Immature natural killer cell (primary cell): ENCODE results near the gene TEX53. TPM values are rescaled to one million over a fixed set of nuclear protein-coding genes. Genes with fewer than 3 reads are reported as not detected.

Experiments
- DNase-seq, 3 donors: peaks; one replicate each; pipeline ENCODE4 v3.0.0; 2022; ENCODE audit warnings: mixed read lengths in 1 of 3
- H3K27ac Mint-ChIP-seq, 6 donors: one replicate each; pipeline ENCODE4 v1.8.0; 2020; ENCODE audit warnings: mixed read lengths in 6 of 6, mild to moderate bottlenecking in 5 of 6, inconsistent platforms in 4 of 6, moderate library complexity in 3 of 6
- H3K27me3 Mint-ChIP-seq, 3 donors: one replicate each; pipeline ENCODE4 v1.8.0; 2020 to 2021; ENCODE audit warnings: low read depth in 3 of 3, mild to moderate bottlenecking in 3 of 3, mixed read lengths in 3 of 3, moderate library complexity in 3 of 3, inconsistent platforms in 1 of 3
- H3K36me3 Mint-ChIP-seq, 3 donors: one replicate each; pipeline ENCODE4 v1.8.0; 2020; ENCODE audit warnings: mixed read lengths in 3 of 3, inconsistent platforms in 2 of 3, mild to moderate bottlenecking in 2 of 3
- H3K4me1 Mint-ChIP-seq, 2 donors: one replicate each; pipeline ENCODE4 v1.8.0; 2020; ENCODE audit warnings: inconsistent platforms in 2 of 2, mild to moderate bottlenecking in 2 of 2, mixed read lengths in 2 of 2, moderate library complexity in 1 of 2
- H3K4me3 Mint-ChIP-seq, 5 donors: one replicate each; pipeline ENCODE4 v1.8.0; 2020; ENCODE audit warnings: mild to moderate bottlenecking in 5 of 5, mixed read lengths in 5 of 5, inconsistent platforms in 3 of 5, moderate library complexity in 3 of 5
- H3K9me3 Mint-ChIP-seq, 6 donors: one replicate each; pipeline ENCODE4 v1.8.0; 2020; ENCODE audit warnings: mild to moderate bottlenecking in 6 of 6, mixed read lengths in 6 of 6, inconsistent platforms in 4 of 6, moderate library complexity in 3 of 6
- polyA plus RNA-seq, 3 donors: library from polyadenylated mRNA; unstranded; fragments of 300-500 nt; fragmentation: Illumina TruSeq; gene quantifications; one replicate each; pipeline ENCODE4 v1.2.3, GENCODE V29; 2021

Gene TEX53
- polyA plus RNA-seq, 3 donors from 2014 or later: not detected

GRCh38 chr9:114674076-114674797 is 16.6 kb upstream of the TEX53 start:
- H3K36me3 Mint-ChIP-seq: peaks cover 0 to 3% (median 0%) of the 10 kb centered on the region in 3 donors
- no peak for DNase-seq
- peaks cover 1 to 11% (median 10%) of the 10 kb centered on the region in 3 donors for H3K27me3 Mint-ChIP-seq
- H3K27ac Mint-ChIP-seq: no peak overlapping the region
- no peaks in the 10 kb centered on the region for H3K9me3 Mint-ChIP-seq
- H3K4me3 Mint-ChIP-seq: no peak overlapping the region
- H3K4me1 Mint-ChIP-seq: no peaks in the 10 kb centered on the region

DNA sequence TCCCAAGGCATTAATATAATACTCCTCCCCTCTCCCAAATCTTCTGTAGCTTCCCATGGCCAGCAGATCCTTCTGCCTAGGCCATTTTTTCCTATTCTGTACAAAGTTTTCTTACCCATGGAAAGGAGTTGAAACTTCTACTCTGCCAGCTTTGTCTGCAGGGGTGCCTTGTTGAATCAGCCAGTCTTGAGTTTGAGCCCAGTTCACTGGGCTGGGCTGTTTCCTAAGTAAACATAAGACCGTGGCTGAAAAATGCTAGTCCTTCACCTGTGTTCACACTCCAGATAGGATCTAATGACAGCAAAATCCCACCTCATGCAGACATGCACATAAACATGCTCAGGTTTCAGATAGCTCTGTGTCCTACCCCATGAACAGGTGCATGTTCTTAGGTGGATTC is 14.0 kb upstream of the TEX53 start:
- Mint-ChIP-seq H3K27ac (no peak overlapping the region), H3K36me3 (peaks cover 0 to 3% (median 0%) of the 10 kb centered on the region in 3 donors), H3K27me3 (peaks cover 3 to 11% (median 3%) of the 10 kb centered on the region in 3 donors), H3K9me3 (no peaks in the 10 kb centered on the region), H3K4me3 (no peak overlapping the region), H3K4me1 (no peaks in the 10 kb centered on the region)
- DNase-seq: no peak

DNA sequence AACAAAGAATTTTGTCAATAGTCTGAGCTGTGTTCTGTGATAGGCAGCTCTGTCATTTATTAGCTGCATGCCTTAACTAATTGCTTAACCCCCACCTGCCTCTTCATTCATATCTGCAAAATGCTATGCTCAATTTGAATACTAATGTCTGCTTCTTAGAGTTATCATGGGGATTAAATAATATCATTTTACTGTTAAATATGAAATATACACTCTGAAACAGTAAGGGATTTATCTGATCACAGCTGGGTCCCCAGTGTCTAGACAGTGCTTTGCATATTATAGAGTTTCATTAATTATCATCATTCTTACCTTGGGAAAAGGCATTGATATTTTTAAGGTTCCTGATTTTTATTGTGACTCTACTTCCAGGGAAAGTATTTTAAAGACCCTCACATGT is 12.4 kb upstream of the TEX53 start:
- no peaks in the 10 kb centered on the region for H3K36me3 Mint-ChIP-seq
- no peak for DNase-seq
- H3K4me1 Mint-ChIP-seq: no peaks in the 10 kb centered on the region
- H3K27me3 Mint-ChIP-seq: peaks cover 2 to 6% (median 2%) of the 10 kb centered on the region in 3 donors
- H3K4me3 Mint-ChIP-seq: no peak overlapping the region
- no peak overlapping the region for H3K27ac Mint-ChIP-seq
- no peaks in the 10 kb centered on the region for H3K9me3 Mint-ChIP-seq

- H3K27me3 Mint-ChIP-seq: peaks cover 2 to 3% (median 2%) of the 10 kb centered on the region in 3 donors
- no peaks in the 10 kb centered on the region for H3K4me1 Mint-ChIP-seq
Measured at GRCh38 chr9:114668146-114668545, 10.5 kb upstream of the TEX53 start.

GRCh38 chr9:114666851-114667250 is 9.2 kb upstream of the TEX53 start:
- H3K27me3 Mint-ChIP-seq: peaks cover 4 to 7% (median 4%) of the 10 kb centered on the region in 3 donors
- no peak for DNase-seq
- H3K27ac Mint-ChIP-seq: no peak overlapping the region
- no peaks in the 10 kb centered on the region for H3K36me3 Mint-ChIP-seq
- H3K9me3 Mint-ChIP-seq: no peaks in the 10 kb centered on the region
- H3K4me3 Mint-ChIP-seq: no peak overlapping the region
- no peaks in the 10 kb centered on the region for H3K4me1 Mint-ChIP-seq

More at GRCh38 chr9:114668146-114668545, 10.5 kb upstream of the TEX53 start:
- DNase-seq: no peak
- H3K27ac Mint-ChIP-seq: no peak overlapping the region
- no peaks in the 10 kb centered on the region for H3K36me3 Mint-ChIP-seq
- no peak overlapping the region for H3K4me3 Mint-ChIP-seq
- no peaks in the 10 kb centered on the region for H3K9me3 Mint-ChIP-seq

- Mint-ChIP-seq H3K27ac (no peak overlapping the region), H3K9me3 (no peaks in the 10 kb centered on the region), H3K36me3 (no peaks in the 10 kb centered on the region), H3K27me3 (peaks cover 4 to 7% (median 4%) of the 10 kb centered on the region in 3 donors), H3K4me1 (no peaks in the 10 kb centered on the region), H3K4me3 (no peak overlapping the region)
- no peak for DNase-seq
Measured at GRCh38 chr9:114666401-114666800, 8.8 kb upstream of the TEX53 start.

- no peak for DNase-seq
- Mint-ChIP-seq H3K27ac (no peak overlapping the region), H3K27me3 (peaks cover 2 to 4% (median 4%) of the 10 kb centered on the region in 3 donors), H3K4me1 (no peaks in the 10 kb centered on the region), H3K4me3 (no peak overlapping the region), H3K9me3 (no peaks in the 10 kb centered on the region), H3K36me3 (no peaks in the 10 kb centered on the region)
Measured at GRCh38 chr9:114664181-114664580, 6.6 kb upstream of the TEX53 start.

- H3K9me3 Mint-ChIP-seq: no peaks in the 10 kb centered on the region
- DNase-seq: peak; percentile 31 to 46 (median 40)
- no peaks in the 10 kb centered on the region for H3K4me1 Mint-ChIP-seq
- no peak overlapping the region for H3K27ac Mint-ChIP-seq
- H3K4me3 Mint-ChIP-seq: no peak overlapping the region
- H3K27me3 Mint-ChIP-seq: peaks cover 2 to 4% (median 4%) of the 10 kb centered on the region in 3 donors
- no peaks in the 10 kb centered on the region for H3K36me3 Mint-ChIP-seq
Measured at GRCh38 chr9:114662081-114662989, 4.7 kb upstream of the TEX53 start.

- no peaks in the 10 kb centered on the region for H3K36me3 Mint-ChIP-seq
- no peak overlapping the region for H3K27ac Mint-ChIP-seq
- no peak overlapping the region for H3K4me3 Mint-ChIP-seq
- peaks cover 0 to 5% (median 4%) of the 10 kb centered on the region in 3 donors for H3K27me3 Mint-ChIP-seq
- DNase-seq: no peak
- H3K9me3 Mint-ChIP-seq: no peaks in the 10 kb centered on the region
- H3K4me1 Mint-ChIP-seq: peaks cover 0 to 7% of the 10 kb centered on the region in 2 donors
Measured at GRCh38 chr9:114656301-114656700, 1.3 kb downstream of the TEX53 start.

DNA sequence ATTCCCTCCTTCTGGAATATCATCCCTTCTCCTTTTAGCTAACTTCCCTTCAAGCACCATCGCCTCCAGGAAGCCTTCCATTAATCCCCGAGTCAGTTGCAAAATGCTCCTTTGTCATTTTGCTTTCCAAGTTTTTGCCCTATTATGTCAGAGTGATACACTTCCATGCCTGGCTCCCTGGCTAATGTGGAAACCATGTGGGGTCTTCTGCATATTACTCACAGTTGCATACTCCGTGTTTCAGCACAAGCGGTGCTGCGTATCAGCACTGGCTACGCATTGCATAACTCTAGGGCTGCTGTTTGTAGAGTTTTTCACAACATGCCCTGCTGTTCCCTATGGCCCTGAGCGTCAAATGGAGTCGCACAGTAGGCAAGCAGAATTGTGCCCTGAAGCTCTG is 1.9 kb downstream of the TEX53 start:
- DNase-seq: no peak
- Mint-ChIP-seq H3K36me3 (peaks cover 0 to under 1% (median 0%) of the 10 kb centered on the region in 3 donors), H3K9me3 (no peaks in the 10 kb centered on the region), H3K27me3 (peaks cover 0 to 5% (median 4%) of the 10 kb centered on the region in 3 donors), H3K27ac (no peak overlapping the region), H3K4me1 (peaks cover 0 to 7% of the 10 kb centered on the region in 2 donors), H3K4me3 (no peak overlapping the region)

DNA sequence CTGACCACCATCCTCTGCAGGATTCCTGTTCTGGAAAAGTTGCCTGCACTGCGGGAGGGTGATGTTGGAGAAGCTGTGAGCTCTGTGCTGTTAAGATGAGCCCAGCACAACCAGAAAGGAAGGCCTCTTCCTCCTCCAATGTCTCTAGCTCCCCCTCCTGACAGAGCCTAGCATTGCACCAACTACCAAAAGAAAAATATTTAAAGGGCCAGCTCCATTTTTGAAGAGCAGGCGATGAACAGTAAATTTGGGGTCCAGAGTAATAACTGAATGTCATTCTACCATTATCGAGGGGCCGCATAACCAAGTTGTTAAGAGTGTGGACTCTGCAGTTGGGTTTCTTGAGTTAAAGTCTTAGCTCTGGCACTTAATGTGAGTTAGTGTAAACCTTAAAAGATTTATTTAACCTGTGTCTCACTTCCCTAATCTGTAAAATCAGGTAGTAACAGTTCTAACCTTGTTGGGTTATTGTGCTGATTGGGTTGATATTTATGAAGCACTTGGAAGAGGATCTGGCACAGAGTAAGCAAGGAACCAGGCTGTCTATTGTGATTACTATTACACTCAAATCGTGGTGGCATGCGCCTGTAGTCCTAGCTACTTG is 3.9 kb downstream of the TEX53 start:
- Mint-ChIP-seq H3K36me3 (peaks cover 0 to 4% (median 0%) of the 10 kb centered on the region in 3 donors), H3K27me3 (peaks cover 0 to 5% (median 4%) of the 10 kb centered on the region in 3 donors), H3K9me3 (no peaks in the 10 kb centered on the region), H3K4me1 (peaks cover 0 to 7% of the 10 kb centered on the region in 2 donors), H3K27ac (peak overlapping the region in 1 of 6 donors; percentile 6), H3K4me3 (no peak overlapping the region)
- peak; percentile 74 to 77 (median 75) for DNase-seq

DNA sequence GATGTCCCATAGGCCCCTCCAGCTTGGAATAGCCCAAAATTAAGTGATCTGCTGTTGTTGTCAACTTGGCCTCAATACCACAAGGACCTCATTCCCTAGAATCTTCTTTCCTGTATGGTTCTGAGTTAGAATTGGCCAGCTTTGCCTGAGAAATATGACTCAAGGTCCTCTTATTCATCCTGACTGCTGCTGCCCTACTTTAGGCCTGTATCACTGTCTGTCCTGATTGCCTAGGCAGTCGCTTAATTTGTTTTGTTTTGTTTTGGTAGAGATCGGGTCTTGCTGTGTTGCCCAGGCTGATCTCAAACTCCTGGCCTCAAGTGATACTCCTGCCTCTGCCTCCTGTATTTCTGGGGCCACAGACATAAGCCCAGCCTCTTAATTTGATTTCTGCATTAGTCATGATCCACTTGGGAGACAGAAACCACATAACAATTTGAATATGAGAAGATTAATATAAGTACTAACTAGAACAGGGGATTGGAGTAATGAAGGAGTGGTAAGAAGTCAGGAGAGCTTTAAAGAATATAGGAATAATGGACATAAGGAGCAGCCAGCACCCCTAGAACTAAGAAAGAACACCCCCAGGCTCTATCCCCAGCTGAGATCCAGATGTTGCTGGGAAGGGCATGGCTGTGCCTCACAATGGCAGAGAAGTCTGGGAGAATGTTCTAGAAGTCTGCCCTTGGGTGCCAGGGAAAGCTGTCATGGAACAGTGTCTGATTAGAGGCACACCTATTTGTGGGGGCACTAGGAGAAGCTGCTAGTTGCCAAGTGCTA is 4.6 kb downstream of the TEX53 start:
- Mint-ChIP-seq H3K27me3 (peaks cover 0 to 5% (median 2%) of the 10 kb centered on the region in 3 donors), H3K4me1 (peaks cover 0 to 7% of the 10 kb centered on the region in 2 donors), H3K27ac (peak overlapping the region in 2 of 6 donors; percentile 6 to 41)

DNA sequence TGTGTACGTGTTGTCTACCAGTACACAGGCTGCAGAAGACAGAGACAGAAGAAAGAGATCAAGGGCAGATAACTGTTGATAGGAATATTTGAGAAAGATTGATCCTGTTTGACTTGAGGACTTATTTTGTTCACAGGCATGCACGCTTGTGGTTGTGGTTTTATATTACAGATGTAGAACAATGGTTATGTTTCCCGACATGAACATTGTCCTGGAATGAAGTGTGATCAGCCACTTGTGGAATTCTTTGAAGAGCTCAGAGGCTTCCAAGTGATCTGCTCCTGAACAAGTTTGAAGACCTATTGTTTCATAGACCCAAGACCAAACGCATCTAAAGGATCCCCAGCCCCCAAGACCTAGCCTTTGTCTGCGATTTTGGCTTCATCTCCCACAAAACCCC is 13.7 kb downstream of the TEX53 start:
- Mint-ChIP-seq H3K9me3 (no peaks in the 10 kb centered on the region), H3K27me3 (peaks cover 0 to 2% (median 0%) of the 10 kb centered on the region in 3 donors), H3K36me3 (peaks cover 19 to 49% (median 26%) of the 10 kb centered on the region in 3 donors), H3K27ac (no peak overlapping the region), H3K4me3 (no peak overlapping the region), H3K4me1 (no peaks in the 10 kb centered on the region)
- DNase-seq: no peak

More for the DNA sequence above, 4.6 kb downstream of the TEX53 start:
- Mint-ChIP-seq H3K9me3 (no peaks in the 10 kb centered on the region), H3K36me3 (peaks cover 0 to 4% (median 0%) of the 10 kb centered on the region in 3 donors), H3K4me3 (no peak overlapping the region)
- DNase-seq: no peak
